HG02840 (cell line): Measurements from ENCODE around the gene ACSF3.

Experiments used
- ATAC-seq: cut with Tn5 transposase; IDR thresholded peaks from one replicate; pipeline ENCODE4 v1.9.1; 2021; ENCODE audit warnings: mild to moderate bottlenecking, moderate library complexity, moderate number of reproducible peaks; ENCODE audit not compliant: unreplicated experiment, low FRiP score

ACSF3 gene

GRCh38 chr16:89093602-89094251 lies at the start of gene ACSF3:
Gene ACSF3, plus strand, starts transcription at chr16:89093852. Its CDS starts 6,830 bp downstream, at chr16:89100682.
- no peak for ATAC-seq

GRCh38 chr16:89044418-89045180 lies 49.1 kb upstream of the ACSF3 start:
- ATAC-seq = no peak

GRCh38 chr16:89045181-89045815 lies 48.4 kb upstream of the ACSF3 start:
- ATAC-seq = no peak

- no peak for ATAC-seq
Observed at GRCh38 chr16:89045881-89046280, 47.8 kb upstream of the ACSF3 start.

GRCh38 chr16:89046491-89046890 lies 47.2 kb upstream of the ACSF3 start:
- ATAC-seq = no peak

- ATAC-seq = no peak
Observed at GRCh38 chr16:89047331-89048089, 46.1 kb upstream of the ACSF3 start.

GRCh38 chr16:89048090-89048725 lies 45.4 kb upstream of the ACSF3 start:
- ATAC-seq = no peak

GRCh38 chr16:89048871-89049422 lies 44.7 kb upstream of the ACSF3 start:
- ATAC-seq = no peak

GRCh38 chr16:89049484-89050118 lies 44.1 kb upstream of the ACSF3 start:
- ATAC-seq = no peak

GRCh38 chr16:89050119-89050867 lies 43.4 kb upstream of the ACSF3 start:
- no peak for ATAC-seq

- no peak for ATAC-seq
Observed at GRCh38 chr16:89050868-89051311, 42.8 kb upstream of the ACSF3 start.

- no peak for ATAC-seq
Observed at GRCh38 chr16:89051521-89052166, 42.0 kb upstream of the ACSF3 start.

- ATAC-seq = no peak
Observed at GRCh38 chr16:89052191-89052889, 41.3 kb upstream of the ACSF3 start.

GRCh38 chr16:89052890-89053724 lies 40.5 kb upstream of the ACSF3 start:
- no peak for ATAC-seq

GRCh38 chr16:89053725-89054029 lies 40.0 kb upstream of the ACSF3 start:
- no peak for ATAC-seq

GRCh38 chr16:89054261-89054661 lies 39.4 kb upstream of the ACSF3 start:
- no peak for ATAC-seq

- ATAC-seq = no peak
Observed at GRCh38 chr16:89054714-89055113, 38.9 kb upstream of the ACSF3 start.
